K562 (cell line): ENCODE data around the gene FLVCR2. TPM values are rescaled to one million over a fixed set of nuclear protein-coding genes. Genes with fewer than 3 reads are reported as not detected.

ENCODE experiments used
- FOXP1 ChIP-seq: sonication (generic); formaldehyde crosslinking; IDR thresholded peaks from 2 replicates; pipeline ENCODE4 v1.8.0; 2022; ENCODE audit warnings: mild to moderate bottlenecking, missing genetic modification reagents
- NR2F6 ChIP-seq: fragments of 450-650 bp; formaldehyde crosslinking; IDR thresholded peaks from 2 replicates; pipeline ENCODE4 v1.4.0; 2020; ENCODE audit warnings: mild to moderate bottlenecking
- RFX1 ChIP-seq: fragments of 450-650 bp; IDR thresholded peaks from 2 replicates; pipeline ENCODE4 v1.6.1; 2016; ENCODE audit warnings: mild to moderate bottlenecking, moderate library complexity
- RHOXF2B ChIP-seq: fragments of 250-450 bp; sonication (Bioruptor Pico); conservative IDR thresholded peaks from 2 replicates; pipeline ENCODE4 v1.5.1; 2021
- SOX6 ChIP-seq: fragments of 450-650 bp; IDR thresholded peaks from 2 replicates; pipeline ENCODE4 v1.6.1; 2014; ENCODE audit warnings: mild to moderate bottlenecking
- VEZF1 ChIP-seq: fragments of 200-800 bp; sonication (Bioruptor generic); IDR thresholded peaks from 2 replicates; pipeline ENCODE4 v1.6.1; 2017; ENCODE audit warnings: missing genetic modification characterization, missing compliant biosample characterization
- ZBTB9 ChIP-seq: fragments of 450-650 bp; formaldehyde crosslinking; IDR thresholded peaks from 2 replicates; pipeline ENCODE4 v1.4.0; 2020; ENCODE audit warnings: mild to moderate bottlenecking, moderate library complexity
- ZEB2 ChIP-seq: fragments of 450-650 bp; IDR thresholded peaks from 2 replicates; pipeline ENCODE4 v1.6.1; 2016
- ZFP1 ChIP-seq: fragments of 450-650 bp; formaldehyde crosslinking; IDR thresholded peaks from 2 replicates; pipeline ENCODE4 v1.4.0; 2020; ENCODE audit warnings: mild to moderate bottlenecking, mixed read lengths
- ZNF431 ChIP-seq: sonication (generic); formaldehyde crosslinking; IDR thresholded peaks from 2 replicates; pipeline ENCODE4 v1.8.0; 2022; ENCODE audit warnings: mild to moderate bottlenecking, missing genetic modification reagents
- ZNF449 ChIP-seq: fragments of 250-450 bp; sonication (Bioruptor Pico); IDR thresholded peaks from 2 replicates; pipeline ENCODE4 v1.8.0; 2022; ENCODE audit warnings: moderate library complexity, mild to moderate bottlenecking, inconsistent platforms
- ZNF583 ChIP-seq: fragments of 250-450 bp; sonication (Bioruptor Pico); IDR thresholded peaks from 2 replicates; pipeline ENCODE4 v1.4.0; 2020
- ZNF592 ChIP-seq: fragments of 450-650 bp; IDR thresholded peaks from 2 replicates; pipeline ENCODE4 v1.6.1; 2017; ENCODE audit warnings: antibody characterized with exemption, mild to moderate bottlenecking
- ZNF644 ChIP-seq: fragments of 200-800 bp; sonication (Bioruptor generic); IDR thresholded peaks from 2 replicates; pipeline ENCODE4 v1.6.1; 2016; ENCODE audit warnings: low read depth, missing genetic modification characterization, missing compliant biosample characterization
- ZNF77 ChIP-seq: fragments of 250-450 bp; sonication (Bioruptor Pico); IDR thresholded peaks from 2 replicates; pipeline ENCODE4 v1.5.0; 2020
- polyA plus RNA-seq, 8 experiments: library from polyadenylated mRNA; depleted of rRNA in 4 of 8; stranded (reverse) in 5 of 8; unstranded in 3 of 8; fragments of >200 nt; fragmentation: Nextera tagmentation in 2 of 8; fragmentation: Illumina TruSeq in 1 of 8; extraction: Ambion mirVana in 2 of 8; extraction: Trizol in 1 of 8; gene quantifications; 2 replicates each; pipeline versions ENCODE4 v1.2.1 to v1.2.3, GENCODE V29; 2011 to 2014; ENCODE audit warnings: inconsistent platforms in 1 of 8, missing spikeins in 1 of 8
- total RNA-seq, 7 experiments: library from RNA; depleted of rRNA in 6 of 7; stranded (reverse); fragments of >200 nt in 6 of 7; fragmentation: Illumina TruSeq in 2 of 7; extraction: Trizol in 2 of 7; gene quantifications; 2 replicates each; pipeline versions ENCODE4 v1.2.1 to v1.2.3, GENCODE V29; 2011 to 2021; ENCODE audit warnings: low replicate concordance in 1 of 7

Gene FLVCR2
- total and polyA plus RNA-seq, 9 of the 15 experiments (the other 6 are each of a cell fraction or from before 2014, with no cell fraction given): 1.5 TPM; not detected in 8

- TF ChIP-seq ZNF644 (tag) (no peak), NR2F6 (CRISPR knock-in tag) (no peak), FOXP1 (CRISPR knock-in tag) (no peak), ZBTB9 (CRISPR knock-in tag) (no peak), RFX1 (no peak), ZNF77 (no peak), ZNF431 (no peak), VEZF1 (CRISPR knock-in tag) (peak; percentile 19; the same call in 1 of the 2 replicates), SOX6 (0 out of 2 replicates have a peak, but pooled peaks have one; percentile 20), RHOXF2B (CRISPR knock-in tag) (no peak), ZEB2 (no peak), ZFP1 (CRISPR knock-in tag) (no peak), ZNF592 (no peak), ZNF449 (CRISPR knock-in tag) (no peak), ZNF583 (CRISPR knock-in tag) (no peak)
These were observed 26.8 kb downstream of the FLVCR2 start (continued) for GRCh38 chr14:75604979-75605851.
